Neural progenitor cell (in vitro differentiated cells): ENCODE measurements around the gene ITPR1. TPM values are rescaled to one million over a fixed set of nuclear protein-coding genes. Genes with fewer than 3 reads are reported as not detected.

ENCODE experiments used
- DNase-seq: peaks from one replicate; pipeline ENCODE4 v3.0.0-alpha.2; 2016; ENCODE audit warnings: low spot score
- H2AFZ ChIP-seq: fragments of 200-600 bp; sonication (generic); replicated peaks from 2 replicates; pipeline ENCODE4 v1.6.1; 2016; ENCODE audit warnings: antibody characterized with exemption
- H3F3A ChIP-seq: fragments of 200-600 bp; sonication (generic); 2 replicates; pipeline ENCODE4 v1.6.1; 2016; ENCODE audit warnings: antibody characterized with exemption, low read depth
- H3K27ac ChIP-seq: fragments of 200-600 bp; sonication (generic); 2 replicates; pipeline ENCODE4 v1.5.1; 2016; ENCODE audit warnings: mild to moderate bottlenecking
- H3K27me3 ChIP-seq: fragments of 200-600 bp; sonication (generic); 2 replicates; pipeline ENCODE4 v1.6.1; 2016; ENCODE audit warnings: mild to moderate bottlenecking, moderate library complexity
- H3K36me3 ChIP-seq: fragments of 200-600 bp; sonication (generic); 2 replicates; pipeline ENCODE4 v1.5.1; 2016
- H3K4me1 ChIP-seq: fragments of 200-600 bp; sonication (generic); 2 replicates; pipeline ENCODE4 v1.6.1; 2016; ENCODE audit warnings: mixed run types
- H3K4me2 ChIP-seq: fragments of 200-600 bp; sonication (generic); 2 replicates; pipeline ENCODE4 v1.6.1; 2016
- H3K4me3 ChIP-seq: fragments of 200-600 bp; sonication (generic); 2 replicates; pipeline ENCODE4 v1.5.1; 2016
- H3K79me2 ChIP-seq: fragments of 200-600 bp; sonication (generic); 2 replicates; pipeline ENCODE4 v1.6.1; 2016; ENCODE audit warnings: low read depth
- H3K9ac ChIP-seq: fragments of 200-600 bp; sonication (generic); 2 replicates; pipeline ENCODE4 v1.6.1; 2016
- H3K9me3 ChIP-seq: fragments of 200-600 bp; sonication (generic); 2 replicates; pipeline ENCODE4 v1.5.1; 2016; ENCODE audit warnings: low read depth
- H4K20me1 ChIP-seq: fragments of 200-600 bp; sonication (generic); 2 replicates; pipeline ENCODE4 v1.6.1; 2016; ENCODE audit warnings: low read depth
- H3K27ac Mint-ChIP-seq: 3 replicates; pipeline ENCODE4 v1.8.0; 2021; ENCODE audit warnings: mixed read lengths
- H3K27me3 Mint-ChIP-seq: 2 replicates; pipeline ENCODE4 v1.8.0; 2022; ENCODE audit warnings: low read depth, mild to moderate bottlenecking, inconsistent platforms, moderate library complexity, mixed read lengths; ENCODE audit not compliant: insufficient read depth
- H3K36me3 Mint-ChIP-seq: 3 replicates; pipeline ENCODE4 v1.8.0; 2021; ENCODE audit warnings: mixed read lengths
- H3K4me1 Mint-ChIP-seq: 3 replicates; pipeline ENCODE4 v1.8.0; 2021; ENCODE audit warnings: mixed read lengths
- H3K4me3 Mint-ChIP-seq: 3 replicates; pipeline ENCODE4 v1.8.0; 2021; ENCODE audit warnings: mild to moderate bottlenecking, moderate library complexity, mixed read lengths
- H3K9me3 Mint-ChIP-seq: 3 replicates; pipeline ENCODE4 v1.8.0; 2020; ENCODE audit warnings: mixed read lengths
- CTCF ChIP-seq: fragments of 200-600 bp; sonication (generic); IDR thresholded peaks from 2 replicates; pipeline ENCODE4 v1.5.1; 2017; ENCODE audit warnings: antibody characterized with exemption, mild to moderate bottlenecking
- EZH2 ChIP-seq: fragments of 200-600 bp; sonication (generic); IDR thresholded peaks from 2 replicates; pipeline ENCODE4 v1.6.1; 2017; ENCODE audit warnings: antibody characterized with exemption, mild to moderate bottlenecking, moderate library complexity
- EZH2phosphoT487 ChIP-seq: fragments of 200-600 bp; sonication (generic); IDR thresholded peaks from 2 replicates; pipeline ENCODE4 v1.6.1; 2017; ENCODE audit warnings: antibody characterized with exemption
- total RNA-seq: library from RNA; depleted of rRNA; stranded (reverse); fragments of >200 nt; gene quantifications from 2 replicates; pipeline ENCODE4 v1.2.3, GENCODE V29; 2015; ENCODE audit warnings: low replicate concordance

Gene ITPR1
- total RNA-seq, 1 donor from 2014 or later: 5.0 TPM

- H3K27me3 ChIP-seq: no peaks in the 10 kb centered on the region
- no peak overlapping the region for H3K4me3 ChIP-seq
- H3K36me3 ChIP-seq: no peaks in the 10 kb centered on the region
- no peaks in the 10 kb centered on the region for H4K20me1 ChIP-seq
- no peak overlapping the region for H2AFZ ChIP-seq
- TF ChIP-seq EZH2phosphoT487 (no peak), EZH2 (no peak), CTCF (no peak)
- no peaks in the 10 kb centered on the region for H3K79me2 ChIP-seq
- Mint-ChIP-seq H3K27ac (no peak overlapping the region), H3K27me3 (peaks cover 2% of the 10 kb centered on the region), H3K9me3 (peaks cover 6% of the 10 kb centered on the region), H3K4me3 (no peak overlapping the region), H3K36me3 (peaks cover 15% of the 10 kb centered on the region), H3K4me1 (no peaks in the 10 kb centered on the region)
- no peaks in the 10 kb centered on the region for H3K9me3 ChIP-seq
- H3F3A ChIP-seq: no peaks in the 10 kb centered on the region
- H3K4me1 ChIP-seq: no peaks in the 10 kb centered on the region
- no peak for DNase-seq
- H3K27ac ChIP-seq: no peak overlapping the region
- no peak overlapping the region for H3K4me2 ChIP-seq
- H3K9ac ChIP-seq: no peak overlapping the region
These were observed 300.2 kb downstream of the ITPR1 start for GRCh38 chr3:4793311-4793710.

- Mint-ChIP-seq H3K27ac (no peak overlapping the region), H3K27me3 (peaks cover 2% of the 10 kb centered on the region), H3K4me3 (no peak overlapping the region), H3K36me3 (peaks cover 8% of the 10 kb centered on the region), H3K4me1 (no peaks in the 10 kb centered on the region), H3K9me3 (peaks cover 6% of the 10 kb centered on the region)
- Histone ChIP-seq H3K9ac (no peak overlapping the region), H2AFZ (no peak overlapping the region), H3K4me2 (no peak overlapping the region), H3F3A (no peaks in the 10 kb centered on the region), H4K20me1 (no peaks in the 10 kb centered on the region), H3K9me3 (no peaks in the 10 kb centered on the region), H3K4me3 (no peak overlapping the region), H3K27me3 (no peaks in the 10 kb centered on the region), H3K79me2 (no peaks in the 10 kb centered on the region), H3K36me3 (no peaks in the 10 kb centered on the region), H3K27ac (no peak overlapping the region), H3K4me1 (no peaks in the 10 kb centered on the region)
- DNase-seq: no peak
- TF ChIP-seq EZH2 (no peak), CTCF (no peak), EZH2phosphoT487 (no peak)
These were observed 301.2 kb downstream of the ITPR1 start for GRCh38 chr3:4794331-4794730.

GRCh38 chr3:4794798-4795197 is 301.6 kb downstream of the ITPR1 start:
- Histone ChIP-seq H4K20me1 (no peaks in the 10 kb centered on the region), H3K27me3 (no peaks in the 10 kb centered on the region), H3K27ac (no peak overlapping the region), H3K79me2 (no peaks in the 10 kb centered on the region), H3K4me1 (no peaks in the 10 kb centered on the region), H3F3A (no peaks in the 10 kb centered on the region), H3K4me2 (no peak overlapping the region), H3K9me3 (no peaks in the 10 kb centered on the region), H3K4me3 (no peak overlapping the region), H3K9ac (no peak overlapping the region), H2AFZ (no peak overlapping the region), H3K36me3 (no peaks in the 10 kb centered on the region)
- no peak for TF ChIP-seq EZH2phosphoT487
- TF ChIP-seq CTCF: no peak
- TF ChIP-seq EZH2: no peak
- H3K9me3 Mint-ChIP-seq: peaks cover 6% of the 10 kb centered on the region
- peaks cover 2% of the 10 kb centered on the region for H3K27me3 Mint-ChIP-seq
- no peaks in the 10 kb centered on the region for H3K4me1 Mint-ChIP-seq
- peaks cover 8% of the 10 kb centered on the region for H3K36me3 Mint-ChIP-seq
- H3K4me3 Mint-ChIP-seq: no peak overlapping the region
- DNase-seq: no peak
- H3K27ac Mint-ChIP-seq: no peak overlapping the region
